ENCODE data around the gene FNDC1.
"Not testable (repeated sequence)": the region's sequence is repeated elsewhere in the genome, so short reads cannot be mapped to it uniquely, and the experiment has no call there.

The FNDC1 gene

GRCh38 chr6:159254186-159254585 lies 85.0 kb downstream of the FNDC1 start:
- Mint-ChIP-seq H3K9me3 (no peaks in the 10 kb centered on the region), H3K36me3 (no peaks in the 10 kb centered on the region), H3K27ac (no peak overlapping the region), H3K4me1 (no peaks in the 10 kb centered on the region), H3K4me3 (no peak overlapping the region)
- ATAC-seq (no peak), DNase-seq (ENCODE audit: low spot score in 2 of 2) (no peak)

- no peaks in the 10 kb centered on the region for H3K9me3 Mint-ChIP-seq
- no peaks in the 10 kb centered on the region for H3K36me3 Mint-ChIP-seq
- no peak overlapping the region for H3K27ac Mint-ChIP-seq
- ATAC-seq (no peak), DNase-seq (ENCODE audit: low spot score in 2 of 2) (no peak)
- no peak overlapping the region for H3K4me3 Mint-ChIP-seq
- H3K4me1 Mint-ChIP-seq = no peaks in the 10 kb centered on the region
These were observed 86.3 kb downstream of the FNDC1 start for GRCh38 chr6:159255434-159255951.

- no peaks in the 10 kb centered on the region for H3K9me3 Mint-ChIP-seq
- H3K36me3 Mint-ChIP-seq = no peaks in the 10 kb centered on the region
- ATAC-seq (no peak), DNase-seq (ENCODE audit: low spot score in 2 of 2) (no peak)
- H3K4me1 Mint-ChIP-seq = no peaks in the 10 kb centered on the region
- no peak overlapping the region for H3K27ac Mint-ChIP-seq
- no peak overlapping the region for H3K4me3 Mint-ChIP-seq
These were observed 86.9 kb downstream of the FNDC1 start for GRCh38 chr6:159256128-159256527.

- no peaks in the 10 kb centered on the region for H3K9me3 Mint-ChIP-seq
- H3K36me3 Mint-ChIP-seq = no peaks in the 10 kb centered on the region
- DNase-seq (ENCODE audit: low spot score in 2 of 2) = no peak
- H3K27ac Mint-ChIP-seq = no peak overlapping the region
- no peaks in the 10 kb centered on the region for H3K4me1 Mint-ChIP-seq
- H3K4me3 Mint-ChIP-seq = no peak overlapping the region
- ATAC-seq = no peak
These were observed 88.6 kb downstream of the FNDC1 start for GRCh38 chr6:159257846-159258245.

GRCh38 chr6:159259441-159260125 lies 90.4 kb downstream of the FNDC1 start:
- no peak overlapping the region for H3K4me3 Mint-ChIP-seq
- no peak overlapping the region for H3K27ac Mint-ChIP-seq
- H3K9me3 Mint-ChIP-seq = no peaks in the 10 kb centered on the region
- ATAC-seq (no peak), DNase-seq (ENCODE audit: low spot score in 2 of 2) (no peak)
- H3K4me1 Mint-ChIP-seq = no peaks in the 10 kb centered on the region
- no peaks in the 10 kb centered on the region for H3K36me3 Mint-ChIP-seq

DNA sequence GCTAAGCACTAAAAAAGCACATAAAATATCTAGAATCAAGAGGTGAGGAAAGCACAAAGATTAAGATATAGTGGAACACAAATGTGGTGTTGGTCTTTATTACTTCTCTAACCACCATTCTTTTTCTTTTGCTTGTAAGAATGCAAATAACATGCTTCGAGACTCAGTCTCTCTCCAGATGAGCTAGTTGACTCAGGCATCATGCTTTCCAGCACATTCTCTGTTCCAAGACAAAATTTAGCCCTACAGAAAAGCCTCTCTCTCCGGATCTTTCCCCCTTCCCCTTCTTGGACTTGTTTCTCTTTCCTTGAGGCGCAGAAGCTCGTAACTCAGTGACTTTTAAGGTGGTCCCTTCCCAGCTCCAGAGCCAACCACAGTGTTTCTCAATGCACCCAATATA lies 91.0 kb downstream of the FNDC1 start:
- H3K9me3 Mint-ChIP-seq = no peaks in the 10 kb centered on the region
- no peaks in the 10 kb centered on the region for H3K36me3 Mint-ChIP-seq
- no peak overlapping the region for H3K27ac Mint-ChIP-seq
- H3K4me1 Mint-ChIP-seq = no peaks in the 10 kb centered on the region
- DNase-seq (ENCODE audit: low spot score in 2 of 2) = no peak
- no peak overlapping the region for H3K4me3 Mint-ChIP-seq
- no peak for ATAC-seq

DNA sequence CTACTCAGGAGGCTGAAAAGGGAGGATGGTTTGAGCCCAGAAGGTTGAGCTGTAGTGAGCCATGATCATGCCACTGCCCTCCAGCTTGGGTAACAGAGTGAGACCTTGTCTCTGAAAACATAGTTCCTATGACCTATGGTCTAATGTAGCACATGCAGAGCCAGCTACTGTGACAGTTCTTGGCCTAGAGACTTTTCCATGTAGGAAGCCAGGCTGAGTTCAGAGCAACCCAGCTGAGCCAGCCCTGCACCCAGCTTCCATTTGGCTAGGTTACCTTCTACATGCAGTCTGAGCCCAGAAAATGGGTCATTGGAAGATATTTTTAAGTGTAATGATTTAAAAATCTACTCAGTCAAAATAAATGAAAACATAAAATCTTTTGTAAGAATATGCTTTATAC lies 92.8 kb downstream of the FNDC1 start:
- Mint-ChIP-seq H3K4me1 (no peaks in the 10 kb centered on the region), H3K4me3 (no peak overlapping the region), H3K27ac (no peak overlapping the region), H3K36me3 (no peaks in the 10 kb centered on the region), H3K9me3 (no peaks in the 10 kb centered on the region)
- ATAC-seq = no peak
- DNase-seq (ENCODE audit: low spot score in 2 of 2) = no peak

GRCh38 chr6:159262586-159262985 lies 93.4 kb downstream of the FNDC1 start:
- no peak overlapping the region for H3K27ac Mint-ChIP-seq
- no peak overlapping the region for H3K4me3 Mint-ChIP-seq
- no peaks in the 10 kb centered on the region for H3K36me3 Mint-ChIP-seq
- DNase-seq (ENCODE audit: low spot score in 2 of 2) = no peak
- ATAC-seq = no peak
- H3K9me3 Mint-ChIP-seq = peaks cover 2% of the 10 kb centered on the region
- H3K4me1 Mint-ChIP-seq = no peaks in the 10 kb centered on the region

GRCh38 chr6:159267165-159267564 lies 98.0 kb downstream of the FNDC1 start:
- Mint-ChIP-seq H3K4me3 (no peak overlapping the region), H3K36me3 (no peaks in the 10 kb centered on the region), H3K9me3 (peaks cover 2% of the 10 kb centered on the region), H3K4me1 (no peaks in the 10 kb centered on the region), H3K27ac (no peak overlapping the region)
- ATAC-seq = no peak
- DNase-seq (ENCODE audit: low spot score in 2 of 2) = no peak

DNA sequence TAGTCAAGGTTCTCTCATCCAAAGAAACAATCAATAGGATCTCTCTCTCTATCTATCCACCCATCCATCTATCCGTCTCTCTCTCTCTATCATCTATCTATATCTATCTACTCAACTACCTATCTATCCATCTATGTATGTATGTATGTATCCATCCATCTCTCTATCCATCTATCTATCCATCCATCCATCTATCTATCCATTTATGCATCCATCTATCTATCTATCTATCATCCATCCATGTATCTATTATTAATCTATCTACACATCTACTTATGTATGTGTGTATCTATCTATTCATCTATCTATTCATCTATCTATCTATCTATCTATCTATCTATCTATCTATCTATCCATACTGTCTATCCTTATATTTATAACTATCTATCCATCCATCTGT lies 99.3 kb downstream of the FNDC1 start:
- Mint-ChIP-seq H3K36me3 (no peaks in the 10 kb centered on the region), H3K4me3 (no peak overlapping the region), H3K4me1 (no peaks in the 10 kb centered on the region), H3K27ac (no peak overlapping the region), H3K9me3 (peaks cover 2% of the 10 kb centered on the region)
- no peak for DNase-seq (ENCODE audit: low spot score in 2 of 2)
- ATAC-seq = no peak

- DNase-seq (ENCODE audit: low spot score in 2 of 2) = no peak
These were observed 102.1 kb downstream of the FNDC1 start for GRCh38 chr6:159271257-159271656.

GRCh38 chr6:159278626-159279025 lies 109.4 kb downstream of the FNDC1 start:
- Mint-ChIP-seq H3K4me1 (no peaks in the 10 kb centered on the region), H3K4me3 (no peak overlapping the region)

More at GRCh38 chr6:159271257-159271656, 102.1 kb downstream of the FNDC1 start:
- Mint-ChIP-seq H3K4me1 (no peaks in the 10 kb centered on the region), H3K4me3 (no peak overlapping the region), H3K9me3 (peaks cover 2% of the 10 kb centered on the region), H3K27ac (no peak overlapping the region), H3K36me3 (no peaks in the 10 kb centered on the region)
- ATAC-seq = no peak

GRCh38 chr6:159279790-159280277 lies 110.6 kb downstream of the FNDC1 start:
- Mint-ChIP-seq H3K9me3 (no peaks in the 10 kb centered on the region), H3K4me1 (no peaks in the 10 kb centered on the region), H3K27ac (no peak overlapping the region), H3K36me3 (no peaks in the 10 kb centered on the region), H3K4me3 (no peak overlapping the region)
- ATAC-seq (no peak), DNase-seq (ENCODE audit: low spot score in 2 of 2) (no peak)

More at GRCh38 chr6:159278626-159279025, 109.4 kb downstream of the FNDC1 start:
- Mint-ChIP-seq H3K36me3 (no peaks in the 10 kb centered on the region), H3K27ac (no peak overlapping the region), H3K9me3 (no peaks in the 10 kb centered on the region)
- no peak for ATAC-seq
- DNase-seq (ENCODE audit: low spot score in 2 of 2) = no peak

DNA sequence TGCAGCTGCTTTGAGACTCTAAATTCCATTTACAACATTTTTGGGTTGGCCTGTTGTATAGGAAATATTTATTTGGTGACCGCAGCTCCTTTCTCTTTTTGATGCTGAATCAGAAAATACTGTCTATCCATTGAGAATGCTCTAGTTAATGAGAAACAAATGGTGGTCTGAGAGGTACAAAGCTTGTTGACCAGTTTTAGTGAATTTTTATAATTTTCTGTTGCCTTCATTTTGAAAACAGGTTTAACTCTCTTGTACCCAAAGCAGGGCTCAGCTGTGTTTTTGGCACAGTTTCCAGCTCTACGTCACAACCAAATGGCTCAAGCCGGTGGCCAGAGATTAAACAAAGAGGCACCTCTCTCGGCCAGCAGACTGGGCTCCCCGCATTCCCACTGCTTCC lies 113.2 kb downstream of the FNDC1 start:
- no peak for DNase-seq (ENCODE audit: low spot score in 2 of 2)
- no peak overlapping the region for H3K4me3 Mint-ChIP-seq

DNA sequence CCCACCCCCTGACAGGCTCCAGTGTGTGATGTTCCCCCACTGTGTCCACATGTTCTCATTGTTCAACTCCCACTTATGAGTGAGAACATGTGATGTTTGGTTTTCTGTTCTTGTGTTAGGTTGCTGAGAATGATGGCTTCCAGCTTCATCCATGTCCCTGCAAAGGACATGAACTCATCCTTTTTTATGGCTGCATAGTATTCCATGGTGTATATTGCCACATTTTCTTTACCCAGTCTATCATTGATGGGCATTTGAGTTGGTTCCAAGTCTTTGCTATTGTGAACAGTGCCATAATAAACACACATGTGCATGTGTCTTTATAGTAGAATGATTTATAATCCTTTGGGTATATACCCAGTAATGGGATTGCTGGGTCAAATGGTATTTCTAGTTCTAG lies 115.5 kb downstream of the FNDC1 start:
- H3K27ac Mint-ChIP-seq; H3K9me3 Mint-ChIP-seq; H3K4me1 Mint-ChIP-seq; DNase-seq (ENCODE audit: low spot score in 2 of 2); ATAC-seq; H3K36me3 Mint-ChIP-seq; H3K4me3 Mint-ChIP-seq: not testable (repeated sequence)

More for the DNA sequence above, 113.2 kb downstream of the FNDC1 start:
- peaks cover 2% of the 10 kb centered on the region for H3K9me3 Mint-ChIP-seq
- H3K4me1 Mint-ChIP-seq = no peaks in the 10 kb centered on the region
- H3K27ac Mint-ChIP-seq = no peak overlapping the region
- H3K36me3 Mint-ChIP-seq = no peaks in the 10 kb centered on the region
- ATAC-seq = no peak

DNA sequence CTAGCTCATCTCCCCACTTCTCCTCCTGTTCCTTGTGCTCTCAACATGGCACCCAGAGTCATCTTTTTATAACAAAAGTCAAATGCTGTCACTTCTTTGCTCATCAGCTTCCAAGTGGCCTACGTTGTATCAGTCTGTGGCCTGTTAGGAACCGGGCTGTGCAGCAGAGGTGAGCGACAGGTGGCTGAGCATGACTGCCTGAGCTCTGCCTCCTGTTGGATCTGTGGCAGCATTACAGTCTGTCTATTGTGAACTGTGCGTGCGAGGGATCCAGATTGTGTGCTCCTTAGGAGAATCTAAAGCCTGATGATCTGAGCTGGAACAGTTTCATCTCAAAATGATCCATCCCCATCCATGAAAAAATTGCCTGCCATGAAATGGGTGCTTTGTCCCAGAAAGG lies 129.6 kb downstream of the FNDC1 start:
- no peaks in the 10 kb centered on the region for H3K4me1 Mint-ChIP-seq
- no peaks in the 10 kb centered on the region for H3K9me3 Mint-ChIP-seq
- peak; percentile 8 for ATAC-seq
- H3K27ac Mint-ChIP-seq = no peak overlapping the region
- no peak for DNase-seq (ENCODE audit: low spot score in 2 of 2)
- H3K36me3 Mint-ChIP-seq = peaks cover 1% of the 10 kb centered on the region
- no peak overlapping the region for H3K4me3 Mint-ChIP-seq
